GM23338 (cell line): Measurements from ENCODE around the gene LAMA4.

ENCODE experiments used
- POLR2AphosphoS5 ChIP-seq: IDR thresholded peaks from 2 replicates; pipeline ENCODE4 v1.6.1; 2016; ENCODE audit warnings: antibody characterized with exemption, low read depth
- TF ChIP-seq, protein P1 (sequence below), 2 experiments: fragments of 200-600 bp in 1 of 2; sonication (generic) in 1 of 2; conservative IDR thresholded peaks; 2 replicates each; pipeline versions ENCODE4 v1.5.1 to v1.6.1; 2016 to 2017; ENCODE audit warnings: antibody characterized with exemption in 2 of 2, low read depth in 2 of 2, mild to moderate bottlenecking in 2 of 2, moderate library complexity in 1 of 2

DNA sequence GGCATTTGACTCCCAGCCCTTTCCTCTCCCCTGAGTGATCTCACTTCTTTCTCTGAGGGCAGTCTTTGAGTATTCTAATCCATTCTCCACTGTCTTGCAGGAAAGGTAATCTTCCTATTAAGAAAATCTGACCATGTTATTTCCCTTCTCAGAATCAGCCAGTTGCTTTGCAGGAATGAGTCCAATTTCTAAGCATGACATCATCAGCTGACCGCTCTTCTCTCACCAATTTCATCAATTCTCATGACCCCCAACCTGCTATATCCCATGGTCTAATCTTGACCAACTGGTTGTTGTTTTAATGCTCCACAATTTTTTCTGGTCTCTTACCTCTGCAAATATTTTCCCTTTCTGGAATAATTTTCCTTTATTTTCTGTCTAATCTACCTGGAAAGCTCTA is 93.6 kb downstream of the LAMA4 start:
- TF ChIP-seq, protein P1, sequence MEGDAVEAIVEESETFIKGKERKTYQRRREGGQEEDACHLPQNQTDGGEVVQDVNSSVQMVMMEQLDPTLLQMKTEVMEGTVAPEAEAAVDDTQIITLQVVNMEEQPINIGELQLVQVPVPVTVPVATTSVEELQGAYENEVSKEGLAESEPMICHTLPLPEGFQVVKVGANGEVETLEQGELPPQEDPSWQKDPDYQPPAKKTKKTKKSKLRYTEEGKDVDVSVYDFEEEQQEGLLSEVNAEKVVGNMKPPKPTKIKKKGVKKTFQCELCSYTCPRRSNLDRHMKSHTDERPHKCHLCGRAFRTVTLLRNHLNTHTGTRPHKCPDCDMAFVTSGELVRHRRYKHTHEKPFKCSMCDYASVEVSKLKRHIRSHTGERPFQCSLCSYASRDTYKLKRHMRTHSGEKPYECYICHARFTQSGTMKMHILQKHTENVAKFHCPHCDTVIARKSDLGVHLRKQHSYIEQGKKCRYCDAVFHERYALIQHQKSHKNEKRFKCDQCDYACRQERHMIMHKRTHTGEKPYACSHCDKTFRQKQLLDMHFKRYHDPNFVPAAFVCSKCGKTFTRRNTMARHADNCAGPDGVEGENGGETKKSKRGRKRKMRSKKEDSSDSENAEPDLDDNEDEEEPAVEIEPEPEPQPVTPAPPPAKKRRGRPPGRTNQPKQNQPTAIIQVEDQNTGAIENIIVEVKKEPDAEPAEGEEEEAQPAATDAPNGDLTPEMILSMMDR (conservative IDR thresholded peaks at IDR 0.05; ENCODE audit: low read depth in 2 of 2), result no peak
- TF ChIP-seq POLR2AphosphoS5, result no peak
